ENCODE results near the gene ARF6. TPM values are rescaled to one million over a fixed set of nuclear protein-coding genes. Genes with fewer than 3 reads are reported as not detected.

ARF6 gene
- total RNA-seq, 1 donor from 2014 or later, result 55.3 TPM

DNA sequence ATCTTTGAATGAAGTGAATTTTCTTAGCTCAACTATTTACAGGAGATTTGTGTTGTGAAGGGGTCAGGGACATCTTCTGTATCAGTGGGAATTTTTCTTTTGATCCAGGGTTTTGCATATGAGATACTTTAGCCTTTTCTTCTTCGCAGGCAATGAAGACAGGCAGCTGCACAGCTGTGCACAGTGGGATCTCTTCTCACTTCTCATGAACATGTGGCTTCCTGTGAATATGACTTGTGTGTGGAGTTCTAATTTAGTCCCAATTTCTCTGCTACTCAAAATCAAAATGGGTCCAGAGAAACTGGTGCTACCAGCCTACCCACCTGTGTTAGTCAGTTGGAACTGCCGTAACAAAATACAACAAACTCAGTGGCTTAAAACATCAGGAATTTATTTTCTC is 37.8 kb downstream of the ARF6 start:
- H3K9me3 Mint-ChIP-seq (ENCODE audit: unreplicated experiment), result no peaks in the 10 kb centered on the region
- DNase-seq (ENCODE audit: low spot score), result no peak
- no peak overlapping the region for H3K4me3 Mint-ChIP-seq (ENCODE audit: unreplicated experiment)
- H3K27ac Mint-ChIP-seq (ENCODE audit: unreplicated experiment), result no peak overlapping the region
- H3K27me3 Mint-ChIP-seq (ENCODE audit: unreplicated experiment), result peaks cover 2% of the 10 kb centered on the region
- TF ChIP-seq, protein P1, sequence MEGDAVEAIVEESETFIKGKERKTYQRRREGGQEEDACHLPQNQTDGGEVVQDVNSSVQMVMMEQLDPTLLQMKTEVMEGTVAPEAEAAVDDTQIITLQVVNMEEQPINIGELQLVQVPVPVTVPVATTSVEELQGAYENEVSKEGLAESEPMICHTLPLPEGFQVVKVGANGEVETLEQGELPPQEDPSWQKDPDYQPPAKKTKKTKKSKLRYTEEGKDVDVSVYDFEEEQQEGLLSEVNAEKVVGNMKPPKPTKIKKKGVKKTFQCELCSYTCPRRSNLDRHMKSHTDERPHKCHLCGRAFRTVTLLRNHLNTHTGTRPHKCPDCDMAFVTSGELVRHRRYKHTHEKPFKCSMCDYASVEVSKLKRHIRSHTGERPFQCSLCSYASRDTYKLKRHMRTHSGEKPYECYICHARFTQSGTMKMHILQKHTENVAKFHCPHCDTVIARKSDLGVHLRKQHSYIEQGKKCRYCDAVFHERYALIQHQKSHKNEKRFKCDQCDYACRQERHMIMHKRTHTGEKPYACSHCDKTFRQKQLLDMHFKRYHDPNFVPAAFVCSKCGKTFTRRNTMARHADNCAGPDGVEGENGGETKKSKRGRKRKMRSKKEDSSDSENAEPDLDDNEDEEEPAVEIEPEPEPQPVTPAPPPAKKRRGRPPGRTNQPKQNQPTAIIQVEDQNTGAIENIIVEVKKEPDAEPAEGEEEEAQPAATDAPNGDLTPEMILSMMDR (IDR thresholded peaks at IDR 0.05; ENCODE audit: unreplicated experiment), result no peak
- H3K36me3 Mint-ChIP-seq (ENCODE audit: low read depth, unreplicated experiment), result no peaks in the 10 kb centered on the region
- H3K4me1 Mint-ChIP-seq (ENCODE audit: unreplicated experiment), result no peaks in the 10 kb centered on the region

DNA sequence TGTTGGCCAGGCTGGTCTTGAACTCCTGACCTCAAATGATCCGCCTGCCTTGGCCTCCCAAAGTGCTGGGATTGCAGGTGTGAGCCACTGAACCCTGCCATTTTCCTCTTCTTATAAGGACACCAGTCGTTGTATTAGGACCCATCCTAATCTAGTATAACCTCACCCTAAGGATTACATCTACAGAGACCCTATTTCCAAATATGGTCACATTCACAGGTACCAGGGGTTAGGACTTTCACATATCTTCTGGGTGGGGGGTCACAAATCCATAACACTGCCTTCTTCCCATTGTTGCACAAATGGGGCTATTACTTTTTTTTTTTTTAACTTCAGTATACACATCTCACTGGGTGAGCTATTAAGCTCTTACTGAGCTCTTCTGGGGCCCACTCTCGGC is 38.6 kb downstream of the ARF6 start:
- TF ChIP-seq, protein P1 (IDR thresholded peaks at IDR 0.05; ENCODE audit: unreplicated experiment), result no peak
- no peaks in the 10 kb centered on the region for H3K4me1 Mint-ChIP-seq (ENCODE audit: unreplicated experiment)
- no peak overlapping the region for H3K4me3 Mint-ChIP-seq (ENCODE audit: unreplicated experiment)

DNA sequence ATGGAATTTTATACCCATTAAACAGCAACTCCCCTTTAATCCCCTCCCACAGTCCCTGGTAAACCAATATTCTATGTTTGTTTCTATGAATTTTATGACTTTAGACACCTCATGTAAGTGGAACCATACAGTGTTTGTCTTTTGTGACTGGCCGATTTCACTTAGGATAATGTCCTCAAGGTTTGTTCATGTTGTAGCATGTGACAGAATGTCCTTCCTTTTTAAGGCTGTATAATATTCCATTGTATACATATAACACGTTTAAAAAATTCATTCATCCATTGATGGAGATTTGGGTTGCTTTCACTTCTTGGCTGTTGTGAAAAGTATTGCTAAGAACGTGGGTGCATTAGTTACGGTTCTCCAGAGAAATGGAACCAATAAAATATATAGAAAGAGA is 40.2 kb downstream of the ARF6 start:
- peaks cover 2% of the 10 kb centered on the region for H3K27me3 Mint-ChIP-seq (ENCODE audit: unreplicated experiment)
- DNase-seq (ENCODE audit: low spot score), result no peak
- no peaks in the 10 kb centered on the region for H3K36me3 Mint-ChIP-seq (ENCODE audit: low read depth, unreplicated experiment)
- no peaks in the 10 kb centered on the region for H3K9me3 Mint-ChIP-seq (ENCODE audit: unreplicated experiment)
- TF ChIP-seq, protein P1 (IDR thresholded peaks at IDR 0.05; ENCODE audit: unreplicated experiment), result no peak
- H3K27ac Mint-ChIP-seq (ENCODE audit: unreplicated experiment), result no peak overlapping the region
- H3K4me1 Mint-ChIP-seq (ENCODE audit: unreplicated experiment), result no peaks in the 10 kb centered on the region
- H3K4me3 Mint-ChIP-seq (ENCODE audit: unreplicated experiment), result no peak overlapping the region

More for the DNA sequence above, 38.6 kb downstream of the ARF6 start:
- no peak overlapping the region for H3K27ac Mint-ChIP-seq (ENCODE audit: unreplicated experiment)
- DNase-seq (ENCODE audit: low spot score), result no peak
- H3K36me3 Mint-ChIP-seq (ENCODE audit: low read depth, unreplicated experiment), result no peaks in the 10 kb centered on the region
- no peaks in the 10 kb centered on the region for H3K9me3 Mint-ChIP-seq (ENCODE audit: unreplicated experiment)
- peaks cover 2% of the 10 kb centered on the region for H3K27me3 Mint-ChIP-seq (ENCODE audit: unreplicated experiment)

DNA sequence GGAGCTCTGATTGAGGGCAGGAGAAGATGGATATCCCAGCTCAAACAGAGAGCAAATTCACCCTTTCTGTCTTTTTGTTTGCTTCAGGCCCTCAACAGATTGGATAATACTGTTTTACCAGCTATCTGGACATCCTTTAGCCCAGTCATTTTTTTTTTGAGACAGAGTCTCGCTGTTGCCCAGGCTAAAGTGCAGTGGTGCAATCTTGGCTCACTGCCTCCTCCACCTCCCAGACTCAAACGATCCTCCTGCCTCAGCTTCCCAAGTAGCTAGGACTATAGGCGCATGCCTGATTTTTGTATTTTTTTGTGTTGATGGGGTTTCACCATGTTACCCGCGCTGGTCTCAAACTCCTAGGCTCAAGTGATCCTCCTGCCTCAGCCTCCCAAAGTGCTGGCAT is 40.8 kb downstream of the ARF6 start:
- peaks cover 4% of the 10 kb centered on the region for H3K9me3 Mint-ChIP-seq (ENCODE audit: unreplicated experiment)
- no peaks in the 10 kb centered on the region for H3K4me1 Mint-ChIP-seq (ENCODE audit: unreplicated experiment)
- H3K4me3 Mint-ChIP-seq (ENCODE audit: unreplicated experiment), result no peak overlapping the region
- H3K27ac Mint-ChIP-seq (ENCODE audit: unreplicated experiment), result no peak overlapping the region
- no peak for DNase-seq (ENCODE audit: low spot score)
- H3K36me3 Mint-ChIP-seq (ENCODE audit: low read depth, unreplicated experiment), result peaks cover 4% of the 10 kb centered on the region
- H3K27me3 Mint-ChIP-seq (ENCODE audit: unreplicated experiment), result peaks cover 2% of the 10 kb centered on the region
- TF ChIP-seq, protein P1 (IDR thresholded peaks at IDR 0.05; ENCODE audit: unreplicated experiment), result no peak

DNA sequence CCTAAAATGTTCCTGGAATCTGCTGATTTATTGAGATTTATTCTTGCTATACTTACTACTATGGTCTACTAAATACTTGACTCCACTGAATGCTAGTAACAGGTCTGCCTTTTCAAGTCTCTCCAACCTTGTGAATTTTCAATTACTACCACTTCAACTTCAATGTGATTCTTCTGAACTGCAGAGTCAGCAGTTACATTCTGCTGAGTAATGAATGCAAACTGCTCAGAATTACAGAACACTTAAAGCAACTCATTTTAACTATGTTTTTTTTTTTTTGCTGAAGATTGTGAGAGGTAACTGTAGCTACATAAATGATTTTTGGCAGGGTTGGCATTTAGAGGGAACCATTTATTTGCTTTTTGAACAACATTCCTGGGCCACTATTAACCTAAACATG is 41.8 kb downstream of the ARF6 start:
- peaks cover 10% of the 10 kb centered on the region for H3K9me3 Mint-ChIP-seq (ENCODE audit: unreplicated experiment)
- DNase-seq (ENCODE audit: low spot score), result no peak
- peaks cover 2% of the 10 kb centered on the region for H3K27me3 Mint-ChIP-seq (ENCODE audit: unreplicated experiment)
- H3K4me3 Mint-ChIP-seq (ENCODE audit: unreplicated experiment), result no peak overlapping the region
- TF ChIP-seq, protein P1 (IDR thresholded peaks at IDR 0.05; ENCODE audit: unreplicated experiment), result no peak
- no peaks in the 10 kb centered on the region for H3K4me1 Mint-ChIP-seq (ENCODE audit: unreplicated experiment)
- H3K27ac Mint-ChIP-seq (ENCODE audit: unreplicated experiment), result no peak overlapping the region
- H3K36me3 Mint-ChIP-seq (ENCODE audit: low read depth, unreplicated experiment), result peaks cover 8% of the 10 kb centered on the region

Measured in endothelial cell (in vitro differentiated cells).